Inflammatory macrophage treated with lipopolysaccharide for 4 hours (primary cell): ENCODE measurements around the gene ZKSCAN5.
A peak's percentile ranks its signal among the peaks of the same experiment; 100 is the strongest.
"Not testable (repeated sequence)": the region's sequence is repeated elsewhere in the genome, so short reads cannot be mapped to it uniquely, and the experiment has no call there.

ENCODE experiments used
- DNase-seq: peaks from one replicate; pipeline ENCODE4 v3.0.0-alpha.2; 2020

Gene ZKSCAN5

DNA sequence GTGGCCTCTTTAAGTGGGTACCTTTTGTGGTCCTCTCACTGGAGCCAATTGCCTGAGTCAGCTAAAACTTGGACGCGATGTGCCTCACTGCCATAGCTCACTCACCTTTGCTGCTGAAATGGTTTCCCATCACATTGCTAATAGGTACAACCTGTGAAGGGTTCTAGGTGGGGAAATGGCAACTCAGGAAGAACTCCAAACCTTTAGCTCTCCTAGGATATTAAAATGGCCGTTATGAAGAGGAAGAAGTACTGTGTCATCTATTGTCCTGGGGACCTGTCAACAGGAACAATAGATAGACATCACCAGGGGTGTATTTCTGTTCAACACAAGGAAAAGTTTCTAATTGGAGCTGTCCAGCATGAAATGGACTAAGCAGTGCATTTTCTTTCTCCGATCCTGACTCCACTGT is 52.7 kb downstream of the ZKSCAN5 start:
- no peak for DNase-seq

DNA sequence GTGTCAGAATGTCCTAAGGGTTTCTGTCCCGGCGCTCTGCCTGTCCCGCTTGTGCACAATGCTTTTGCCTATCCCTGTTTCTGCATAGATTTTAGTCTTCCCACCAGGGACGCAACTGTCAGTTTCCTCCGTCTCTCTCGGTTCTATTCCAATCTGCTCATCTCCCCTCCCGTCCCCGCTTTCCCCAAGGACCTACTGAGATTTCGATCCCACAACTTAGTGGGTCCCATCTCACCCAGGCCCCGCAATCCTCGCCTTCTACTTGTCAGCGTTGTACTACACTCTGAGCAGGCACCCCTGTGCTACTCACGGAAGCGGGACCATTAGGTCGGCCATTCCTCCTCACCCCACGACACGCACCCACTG is 53.5 kb downstream of the ZKSCAN5 start:
- peak; percentile 10 for DNase-seq

DNA sequence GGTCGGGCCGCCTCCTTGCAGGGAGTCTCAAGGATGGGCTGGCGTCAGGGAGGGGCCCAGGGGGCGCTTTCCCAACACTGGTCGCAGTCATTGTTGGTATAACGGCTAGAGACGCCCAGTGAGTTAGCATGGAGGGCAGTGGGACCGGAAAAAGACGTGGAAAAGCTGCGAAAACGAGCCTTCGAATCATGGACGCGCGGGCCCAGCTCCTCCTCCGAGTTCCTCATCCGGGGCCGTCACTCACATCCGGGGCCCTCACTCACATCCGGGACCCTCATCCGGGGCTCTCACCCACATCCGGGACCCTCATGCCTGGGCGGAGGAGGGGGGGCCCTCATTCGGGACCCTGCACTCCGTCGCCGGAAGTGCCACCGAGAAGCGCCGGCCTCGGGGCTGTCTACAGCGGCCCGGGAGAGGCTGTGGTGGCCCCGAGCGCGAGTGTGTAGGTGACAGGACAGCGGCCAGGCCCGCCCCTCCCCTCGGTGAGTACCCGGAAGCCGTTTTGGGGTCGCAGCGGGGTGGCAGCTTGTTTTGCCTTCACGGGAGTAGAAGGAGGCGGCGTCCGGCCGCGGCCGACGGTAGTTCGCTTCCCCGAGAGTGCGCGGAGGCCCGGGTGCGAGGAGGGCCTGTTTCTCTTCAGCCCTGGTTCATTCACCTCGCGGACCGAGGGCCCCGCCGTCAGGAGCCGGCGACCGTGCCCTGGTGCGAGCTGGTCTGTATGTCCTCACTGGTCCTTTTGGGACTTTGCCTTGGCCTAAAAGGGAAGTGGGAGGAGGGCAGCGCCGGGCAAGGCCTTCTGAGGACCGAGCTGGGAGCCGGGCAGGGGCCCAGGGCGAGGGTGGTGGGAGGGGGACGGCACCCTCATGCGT is 54.1 kb downstream of the ZKSCAN5 start, which contains the start of gene ZNF655:
TSS of gene ZNF655 (plus strand) at position 337 of the 869 bp plus-strand sequence. CDS start 1,918 bp downstream, outside the sequence.
- peak; percentile 89 for DNase-seq

DNA sequence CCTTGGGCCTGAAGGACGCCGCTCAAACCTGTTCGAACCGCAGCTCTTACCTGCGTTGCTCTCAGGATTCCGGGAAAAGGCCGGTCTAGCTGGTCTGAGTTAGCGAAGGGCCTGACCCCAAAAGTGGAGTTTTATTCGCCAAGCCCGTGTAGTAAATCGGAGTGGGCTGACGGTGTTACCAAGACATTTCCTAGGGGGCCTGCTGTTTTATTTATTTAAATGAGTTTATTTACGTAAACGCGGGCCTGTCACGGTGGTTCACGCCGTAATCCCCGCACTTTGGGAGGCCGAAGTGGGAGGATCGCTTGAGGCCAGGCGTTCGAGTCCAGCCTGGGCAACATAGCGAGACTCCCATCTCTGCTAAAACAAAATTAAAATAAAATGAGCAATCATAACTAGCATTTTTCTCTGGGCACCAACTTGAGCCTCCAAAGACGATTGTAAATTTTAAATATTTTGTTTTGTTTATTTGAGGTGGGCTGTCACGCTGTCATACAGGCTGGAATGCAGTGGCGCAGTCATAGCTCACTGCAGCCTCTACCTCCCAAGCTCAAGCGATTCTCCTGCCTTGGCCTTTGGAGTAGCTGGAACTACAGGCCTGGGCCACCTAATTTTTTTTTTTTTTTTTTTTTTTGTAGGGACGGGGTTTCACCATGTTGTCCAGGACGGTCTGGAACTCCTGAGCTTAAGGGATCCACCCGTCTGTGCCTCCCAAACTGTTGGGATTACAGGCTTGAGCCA is 54.9 kb downstream of the ZKSCAN5 start:
- DNase-seq: peak; percentile 15

DNA sequence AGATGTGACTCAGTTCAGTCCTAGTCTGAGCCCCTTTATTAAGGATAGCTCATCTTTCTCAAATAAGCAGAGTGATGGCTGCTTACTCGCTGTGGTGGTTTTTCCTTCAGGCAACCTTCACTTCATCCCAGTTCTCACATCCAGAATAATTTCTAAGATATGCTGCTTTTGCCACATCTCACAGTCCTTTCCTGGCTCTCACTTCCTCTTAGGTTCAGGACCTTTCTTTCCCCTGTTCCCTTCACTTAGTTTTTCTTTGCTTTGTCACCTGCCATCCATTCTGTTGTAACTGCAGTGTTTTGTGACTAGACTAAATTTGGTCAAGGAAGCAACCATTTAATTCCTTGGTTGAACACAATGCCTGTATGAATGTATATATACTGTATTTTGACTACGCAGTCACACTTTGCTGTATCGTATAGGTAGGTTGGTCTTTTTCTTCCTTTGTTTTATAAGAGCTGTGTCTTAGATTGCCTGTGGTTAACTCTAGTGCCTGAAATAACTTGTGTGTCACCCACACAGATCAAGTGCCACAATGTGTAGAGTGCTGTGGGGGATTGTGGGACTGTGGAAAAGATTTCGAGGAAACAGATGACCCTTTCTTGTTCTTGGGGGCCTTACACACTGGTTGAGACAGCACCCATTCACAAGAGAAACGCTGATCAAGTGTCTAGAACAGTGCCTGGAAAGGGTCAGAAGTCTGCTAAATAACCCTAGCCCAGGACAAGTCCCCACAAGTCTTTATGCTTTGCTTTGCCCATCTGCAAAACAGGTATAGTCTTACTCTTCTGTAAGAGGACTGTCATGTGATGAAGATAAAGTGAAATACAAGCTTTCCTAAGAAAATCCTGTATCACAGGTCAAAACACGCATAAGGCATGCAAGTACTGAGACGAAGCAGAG is 56.6 kb downstream of the ZKSCAN5 start:
- DNase-seq: peak; percentile 45

DNA sequence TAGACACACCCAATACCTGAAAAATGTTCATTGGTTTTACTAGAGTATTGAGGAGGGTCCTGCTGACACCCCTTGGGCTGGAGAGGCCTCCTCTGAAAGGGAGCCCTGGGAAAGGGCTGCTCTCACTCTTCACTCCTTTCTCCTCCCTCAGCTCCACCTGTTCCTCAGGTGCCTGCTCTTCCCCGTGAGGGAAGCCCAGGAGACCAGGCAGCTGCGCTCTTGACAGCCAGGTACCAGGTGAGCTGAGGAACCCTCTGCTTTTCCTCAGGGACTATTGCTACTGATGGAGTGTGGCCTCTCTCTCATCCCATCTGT is 57.2 kb downstream of the ZKSCAN5 start:
- no peak for DNase-seq

DNA sequence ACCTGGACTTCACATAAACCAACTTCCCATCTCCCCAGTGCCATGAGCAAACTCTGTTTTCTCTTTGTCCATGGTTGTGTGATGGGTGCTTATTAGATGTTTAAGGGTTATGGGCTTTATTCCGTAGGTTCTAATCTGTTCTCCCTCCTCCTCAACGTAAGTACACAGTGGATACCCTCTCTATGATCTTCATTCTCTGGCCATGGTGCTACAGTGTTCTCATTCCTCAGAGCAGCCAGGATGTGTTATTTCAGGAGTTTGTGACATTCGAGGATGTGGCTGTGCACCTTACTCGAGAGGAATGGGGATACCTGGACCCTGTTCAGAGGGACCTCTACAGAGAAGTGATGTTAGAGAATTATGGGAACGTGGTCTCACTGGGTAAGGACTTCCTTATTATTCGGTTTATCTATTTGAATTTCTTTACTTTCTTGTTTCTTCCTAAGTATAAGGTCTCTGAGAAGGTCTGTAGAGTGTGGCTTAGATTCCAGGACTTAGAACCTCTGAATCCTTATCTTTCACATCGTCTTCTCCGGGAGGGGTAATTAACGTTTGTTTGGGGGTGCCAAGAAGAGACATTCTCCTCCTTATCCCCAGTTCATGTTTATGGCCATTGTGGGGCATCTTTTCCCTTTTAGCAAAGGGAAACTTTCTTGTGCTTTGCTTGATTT is 57.8 kb downstream of the ZKSCAN5 start:
- DNase-seq: no peak

DNA sequence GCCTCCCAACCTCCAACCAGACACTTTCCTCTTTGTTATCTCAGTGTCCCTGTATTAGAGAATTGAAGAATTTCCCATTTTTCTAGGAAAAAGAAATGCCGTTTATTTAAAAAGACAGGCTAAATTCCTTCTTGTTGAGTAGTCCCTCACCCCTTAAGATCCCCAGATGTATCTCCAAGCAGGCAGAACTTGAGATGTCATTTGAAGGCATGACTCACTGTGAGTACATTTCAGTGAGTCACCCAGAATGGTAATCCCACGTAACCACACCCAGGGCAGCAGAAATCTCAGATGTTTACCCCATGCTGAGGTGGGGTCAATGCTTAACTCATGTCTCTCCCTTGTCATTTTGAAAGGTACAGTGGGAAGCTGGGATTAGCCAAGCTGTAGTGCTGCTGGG is 58.4 kb downstream of the ZKSCAN5 start:
- peak; percentile 92 for DNase-seq

DNA sequence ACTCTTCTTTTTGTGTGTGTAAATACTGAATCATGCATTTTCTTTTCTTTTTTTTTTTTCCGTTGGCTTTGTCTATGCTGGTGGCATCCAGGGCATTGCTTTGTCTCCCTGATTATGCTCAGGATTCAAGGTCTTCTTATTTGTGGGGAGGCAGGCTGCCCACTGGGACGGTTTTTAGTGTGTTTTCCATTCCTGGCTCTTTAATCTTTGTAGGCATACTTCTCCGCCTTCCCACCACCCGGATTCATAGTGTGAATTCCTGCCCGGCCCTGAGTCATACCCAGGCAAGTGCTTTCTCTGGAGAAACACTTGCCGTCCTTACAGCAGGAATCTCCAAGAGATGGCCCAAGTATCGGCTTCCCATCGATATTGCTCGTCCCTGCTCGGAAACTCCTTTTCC is 59.2 kb downstream of the ZKSCAN5 start:
- DNase-seq: no peak

DNA sequence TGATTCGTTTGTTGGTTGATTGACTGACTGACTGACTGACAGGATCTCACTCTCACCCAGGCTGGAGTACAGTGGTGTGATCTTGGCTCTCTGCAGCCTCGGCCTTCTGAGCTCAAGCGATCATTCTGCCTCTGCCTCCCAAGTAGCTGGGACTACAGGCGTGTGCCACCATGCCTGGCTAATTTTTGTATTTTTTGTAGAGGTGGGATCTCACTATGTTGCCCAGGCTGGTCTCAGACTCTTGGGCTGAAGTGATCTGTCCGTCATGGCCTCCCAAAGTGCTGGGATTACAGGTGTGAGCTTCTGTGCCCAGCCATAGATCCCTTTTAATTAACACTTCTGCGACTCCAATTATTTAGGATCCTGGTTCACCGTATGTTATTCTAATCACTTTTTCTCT is 64.3 kb downstream of the ZKSCAN5 start:
- DNase-seq: not testable (repeated sequence)

DNA sequence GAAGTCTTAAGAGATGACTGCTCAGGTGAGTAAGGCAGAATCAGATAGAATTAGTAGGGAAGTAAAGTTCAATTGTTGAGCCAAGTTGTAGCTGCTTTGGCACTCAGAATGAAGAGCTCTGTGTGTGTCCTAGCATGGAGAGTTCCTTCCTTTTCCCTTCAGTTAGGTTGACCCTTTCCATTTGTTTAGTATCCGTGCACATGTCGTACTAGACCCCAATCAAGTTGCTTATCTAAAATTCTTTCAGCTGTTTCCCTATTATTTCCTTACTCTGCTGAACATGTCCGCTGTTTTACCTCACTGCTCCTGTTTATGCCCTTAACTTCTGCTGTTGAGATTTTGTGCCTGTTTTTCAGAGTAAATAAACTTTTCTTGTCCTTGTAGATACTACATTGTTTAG is 67.3 kb downstream of the ZKSCAN5 start:
- DNase-seq: no peak

DNA sequence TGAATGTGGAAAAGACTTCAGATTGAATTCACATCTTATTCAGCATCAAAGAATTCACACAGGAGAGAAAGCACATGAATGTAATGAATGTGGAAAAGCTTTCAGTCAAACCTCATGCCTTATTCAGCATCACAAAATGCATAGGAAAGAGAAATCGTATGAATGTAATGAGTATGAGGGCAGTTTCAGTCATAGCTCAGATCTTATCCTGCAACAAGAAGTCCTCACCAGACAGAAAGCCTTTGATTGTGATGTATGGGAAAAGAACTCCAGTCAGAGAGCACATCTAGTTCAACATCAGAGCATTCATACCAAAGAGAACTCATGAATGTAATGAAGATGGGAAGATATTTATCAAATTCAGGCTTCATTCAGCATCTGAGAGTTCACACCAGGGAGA is 68.8 kb downstream of the ZKSCAN5 start:
- no peak for DNase-seq

DNA sequence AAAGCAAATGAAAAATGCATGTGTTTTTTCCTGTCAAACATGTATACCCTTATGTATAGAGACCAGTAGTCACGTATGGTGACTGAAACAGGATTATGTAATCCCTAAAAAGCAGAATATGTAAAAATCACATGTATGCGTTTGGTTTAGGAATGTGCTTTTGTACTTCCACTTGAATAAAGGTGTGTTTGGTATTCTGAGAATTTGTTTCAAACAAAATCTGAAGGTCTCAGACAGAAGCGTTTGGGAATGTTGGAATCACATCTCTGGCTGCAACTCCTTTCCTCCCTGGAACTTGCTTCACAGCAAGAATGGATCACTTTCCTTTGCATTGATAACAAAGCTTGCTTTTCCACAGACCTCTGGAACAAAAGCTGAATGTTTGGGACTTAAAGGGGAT is 71.8 kb downstream of the ZKSCAN5 start:
- no peak for DNase-seq

DNA sequence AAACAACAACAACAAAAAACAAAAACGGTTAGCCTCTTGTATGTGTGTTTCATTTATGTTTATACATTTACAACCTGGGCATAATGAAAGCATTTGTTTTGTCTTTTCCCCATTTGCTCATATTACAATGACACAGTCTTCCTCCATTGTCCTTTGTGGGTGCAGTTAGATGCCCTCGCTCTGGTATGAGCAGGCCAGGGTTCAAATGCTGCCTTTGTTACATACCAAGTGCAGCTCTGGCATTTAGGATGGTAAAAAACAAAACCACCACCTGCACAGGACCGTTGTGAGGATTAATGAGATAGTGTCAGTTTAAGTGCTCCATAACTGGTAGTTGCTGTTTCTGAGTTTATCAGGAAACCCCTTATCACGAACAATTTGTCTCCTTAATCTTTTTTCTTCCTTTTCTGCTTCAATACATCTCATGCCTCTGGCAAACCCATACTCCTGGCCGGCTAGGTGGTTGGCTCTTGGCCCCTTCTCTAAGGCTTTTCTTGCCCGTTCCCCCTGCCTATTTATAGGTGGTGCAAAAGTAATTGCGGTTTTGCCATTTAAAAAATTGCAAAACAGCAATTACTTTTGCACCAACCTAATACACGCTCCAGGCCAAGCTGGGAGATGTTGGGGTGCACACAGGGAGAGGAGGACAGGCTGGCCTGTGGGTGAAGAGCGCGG is 75.0 kb downstream of the ZKSCAN5 start:
- DNase-seq: no peak

DNA sequence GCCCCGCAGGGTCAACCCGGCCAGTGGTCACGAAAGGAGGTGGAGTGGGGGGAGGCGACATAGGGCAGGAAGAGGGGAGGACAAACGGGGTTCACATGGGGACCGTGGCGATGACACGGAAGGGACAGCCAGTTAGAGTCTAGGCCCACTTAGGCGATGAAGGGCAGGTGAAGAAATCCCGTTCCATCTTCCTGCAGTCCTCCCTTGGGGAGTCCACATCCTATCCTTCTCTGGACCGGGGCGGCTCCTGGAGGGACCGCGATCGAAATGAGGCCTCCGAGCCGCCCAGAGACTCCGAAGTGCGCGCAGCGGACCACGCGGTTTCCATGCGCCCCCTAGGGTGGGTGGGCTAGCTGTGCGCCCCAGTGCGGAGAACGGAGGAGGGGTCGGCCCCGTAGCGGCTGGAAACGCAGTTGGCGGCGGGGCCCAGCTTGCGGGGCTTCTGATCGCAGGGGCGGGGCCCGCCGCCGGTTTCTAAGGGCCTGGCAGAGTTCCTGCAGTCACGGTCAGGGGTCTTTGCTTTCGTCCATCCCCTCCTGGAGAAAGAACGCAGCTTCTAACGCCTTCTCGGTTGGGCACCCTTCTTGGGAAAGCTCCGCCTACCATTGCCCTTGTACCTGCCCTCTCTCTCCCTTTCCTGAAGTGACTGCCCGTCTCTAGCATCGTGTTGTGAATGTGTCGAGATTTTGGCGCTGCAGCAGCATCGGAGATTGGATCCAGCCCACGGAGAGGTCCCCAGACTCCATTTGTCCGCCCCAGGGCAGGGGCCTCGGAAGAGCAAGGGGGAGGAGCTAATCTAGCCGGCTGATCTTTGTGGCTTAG is 75.7 kb downstream of the ZKSCAN5 start:
- no peak for DNase-seq

DNA sequence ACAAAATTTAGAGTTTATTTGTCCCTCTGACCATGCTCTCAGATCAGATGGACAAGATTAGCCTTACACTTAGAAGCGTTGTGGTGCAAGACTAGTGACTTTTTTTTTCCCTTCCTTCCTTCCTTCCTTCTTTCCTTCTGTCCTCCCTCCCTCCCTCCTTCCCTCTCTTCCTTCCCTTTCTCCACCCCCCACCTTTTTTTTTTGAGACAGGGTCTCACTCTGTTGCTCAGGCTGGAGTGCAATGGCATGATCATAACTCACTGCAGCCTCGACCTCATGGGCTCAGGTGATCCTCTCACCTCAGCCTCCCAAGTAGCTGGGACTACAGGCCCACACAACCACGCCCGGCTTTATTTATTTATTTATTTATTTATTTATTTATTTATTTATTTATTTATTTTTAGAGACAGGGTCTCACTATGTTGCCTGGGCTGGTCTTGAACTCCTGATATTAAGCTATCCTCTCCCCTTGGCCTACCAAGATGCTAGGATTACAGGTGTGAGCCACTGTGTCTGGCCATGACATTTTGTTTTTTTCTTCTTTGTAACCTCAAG is 76.4 kb downstream of the ZKSCAN5 start:
- not testable (repeated sequence) for DNase-seq
